OCI-M2 (cell line): ENCODE data around the gene ATP7B.
"Not testable (repeated sequence)": the region's sequence is repeated elsewhere in the genome, so short reads cannot be mapped to it uniquely, and the experiment has no call there.

Experiments used
- DNase-seq: peaks from one replicate; lab custom pipeline; 2025; ENCODE audit not compliant: unreplicated experiment; lab: John Stamatoyannopoulos, UW

ATP7B gene

GRCh38 chr13:51924756-51925544, 86.3 kb downstream of the ATP7B start:
- DNase-seq = no peak

DNA sequence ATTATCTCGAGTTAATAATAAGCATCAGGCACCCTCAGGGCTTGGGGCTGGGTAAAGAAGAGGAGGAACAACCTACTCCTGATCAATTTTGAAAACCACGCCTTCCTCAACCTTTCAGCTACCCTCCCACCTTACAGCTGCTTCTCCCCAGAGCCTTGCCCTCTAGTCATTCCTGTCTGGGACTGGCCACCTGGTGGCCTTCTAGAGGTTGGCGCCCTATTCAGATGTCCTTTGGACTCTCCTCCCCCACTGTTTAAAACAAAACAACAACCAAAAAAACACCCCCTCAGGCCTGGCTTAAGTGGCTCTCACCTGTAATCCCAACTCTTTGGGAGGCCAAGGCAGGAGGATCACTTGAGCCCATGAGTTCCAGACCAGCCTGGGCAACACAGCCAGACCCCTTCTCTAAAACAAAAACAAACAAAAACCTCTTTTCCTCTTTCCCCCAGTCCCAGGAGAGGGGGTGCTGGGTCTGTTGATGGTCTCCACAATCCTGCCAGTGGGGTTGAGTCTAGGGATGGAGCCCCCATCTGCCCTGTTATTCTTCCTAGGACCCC, 87.2 kb downstream of the ATP7B start:
- DNase-seq = no peak

DNA sequence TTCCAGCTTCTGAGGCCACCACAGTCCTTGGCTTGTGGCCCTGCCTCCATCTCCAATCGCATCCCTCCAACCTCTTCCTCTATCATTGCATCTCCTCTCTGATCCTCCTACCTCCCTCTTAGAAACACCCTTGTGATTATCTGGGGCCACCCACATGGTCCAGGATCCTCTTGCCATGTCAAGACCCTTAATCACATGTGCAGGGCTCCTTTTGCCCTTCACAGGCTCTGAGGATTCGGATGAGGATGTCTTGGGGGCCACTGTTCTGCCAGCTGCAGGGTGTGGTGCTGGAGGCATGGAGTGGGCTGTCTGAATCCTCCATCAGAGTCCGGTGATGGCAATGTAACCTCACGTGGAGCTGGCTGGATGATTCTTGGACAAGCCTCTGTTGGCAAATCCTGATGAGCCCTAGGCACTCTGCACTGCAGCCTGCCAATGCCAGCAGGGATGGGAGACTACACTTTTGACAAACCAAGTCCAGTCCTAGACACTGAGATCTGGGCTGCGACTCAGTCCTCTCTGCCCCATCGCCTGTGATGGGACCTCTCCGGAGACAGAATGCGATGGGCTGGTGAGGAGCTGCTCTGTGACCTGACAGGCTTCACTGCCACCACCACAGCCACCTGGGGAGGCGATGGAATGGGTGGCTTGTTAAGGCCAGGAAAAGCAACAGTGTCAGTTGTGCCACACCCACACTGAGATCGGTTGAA, 88.3 kb downstream of the ATP7B start:
- DNase-seq = no peak

GRCh38 chr13:51921790-51922740, 89.2 kb downstream of the ATP7B start:
- peak; percentile 83 for DNase-seq

DNA sequence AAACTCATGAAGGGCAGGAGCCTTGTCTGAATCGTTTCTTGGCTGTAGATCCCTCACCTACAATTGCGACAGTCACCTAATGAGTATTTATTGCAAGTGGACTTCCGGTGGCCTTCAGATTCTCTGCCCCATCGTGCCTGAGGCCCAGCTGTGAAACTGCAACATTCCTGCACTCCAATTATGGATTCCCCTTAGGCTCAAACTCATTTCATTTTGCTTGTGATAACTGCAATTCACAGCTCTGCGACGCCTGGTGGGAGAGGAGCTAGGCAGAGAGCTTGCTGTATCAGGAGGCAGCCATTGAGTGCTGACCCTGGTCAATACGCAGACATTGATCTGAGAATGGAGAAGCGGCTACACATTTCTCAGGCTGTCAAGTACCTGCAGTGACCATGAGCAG, 90.5 kb downstream of the ATP7B start:
- no peak for DNase-seq

GRCh38 chr13:51920267-51920666, 91.0 kb downstream of the ATP7B start:
- DNase-seq = no peak

- DNase-seq = no peak
Observed at GRCh38 chr13:51919531-51919930, 91.7 kb downstream of the ATP7B start.

- no peak for DNase-seq
Observed at GRCh38 chr13:51916962-51917361, 94.3 kb downstream of the ATP7B start.

DNA sequence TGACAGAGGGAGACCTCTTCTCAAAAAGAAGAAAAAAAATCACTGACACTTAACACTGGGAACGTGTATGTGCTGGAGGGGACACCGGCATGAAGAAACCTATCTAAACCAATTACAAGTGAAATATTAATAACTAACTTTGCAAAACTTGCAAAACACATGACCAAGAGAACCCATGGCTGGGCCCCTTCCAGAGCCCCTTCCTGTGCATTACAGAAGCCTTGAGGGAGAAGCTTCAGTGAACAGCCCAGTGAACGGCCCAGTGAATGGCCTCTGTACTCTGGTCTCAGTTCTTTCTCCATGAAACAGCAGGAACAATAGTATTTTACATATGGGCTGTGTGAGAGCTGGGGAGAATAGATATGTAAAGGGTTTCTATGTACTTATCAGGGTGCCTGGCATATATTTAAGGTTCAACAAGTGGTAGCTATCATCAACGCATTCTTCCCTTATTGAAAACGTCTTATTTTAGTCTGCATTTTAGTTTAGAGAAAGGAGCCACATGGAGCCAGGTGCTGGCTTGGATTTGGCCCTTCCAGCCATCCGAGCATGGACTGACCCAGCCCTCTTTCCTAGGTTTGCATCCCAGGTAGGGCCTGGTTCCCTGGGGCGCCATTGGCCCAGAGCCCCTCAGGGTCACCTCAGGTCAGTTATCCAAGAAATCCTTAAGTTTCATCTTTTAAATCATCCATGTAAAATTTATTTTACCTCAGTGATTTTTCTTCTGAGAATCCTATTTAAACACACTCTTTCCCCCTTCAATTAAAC, 95.0 kb downstream of the ATP7B start:
- DNase-seq = no peak

DNA sequence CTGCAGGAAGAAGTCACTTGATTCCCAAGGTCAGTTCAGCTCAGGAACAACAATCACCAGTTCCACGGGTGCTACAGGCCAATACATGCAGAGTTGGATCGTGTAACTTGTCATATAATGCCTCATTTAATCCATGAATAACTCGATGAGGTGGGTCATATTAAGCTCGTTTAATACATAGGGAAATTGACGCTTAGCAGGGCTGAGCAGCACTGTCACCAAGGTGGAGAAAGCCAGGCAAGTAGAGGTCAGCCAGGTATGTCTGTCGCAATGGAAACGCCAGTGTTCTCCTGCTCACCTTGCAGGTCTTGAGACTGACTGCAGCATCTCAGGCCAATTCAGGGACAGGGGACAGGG, 97.1 kb downstream of the ATP7B start:
- DNase-seq = no peak

GRCh38 chr13:51913421-51914136, 97.7 kb downstream of the ATP7B start:
- no peak for DNase-seq

- DNase-seq = no peak
Observed at GRCh38 chr13:51912511-51913225, 98.6 kb downstream of the ATP7B start.

DNA sequence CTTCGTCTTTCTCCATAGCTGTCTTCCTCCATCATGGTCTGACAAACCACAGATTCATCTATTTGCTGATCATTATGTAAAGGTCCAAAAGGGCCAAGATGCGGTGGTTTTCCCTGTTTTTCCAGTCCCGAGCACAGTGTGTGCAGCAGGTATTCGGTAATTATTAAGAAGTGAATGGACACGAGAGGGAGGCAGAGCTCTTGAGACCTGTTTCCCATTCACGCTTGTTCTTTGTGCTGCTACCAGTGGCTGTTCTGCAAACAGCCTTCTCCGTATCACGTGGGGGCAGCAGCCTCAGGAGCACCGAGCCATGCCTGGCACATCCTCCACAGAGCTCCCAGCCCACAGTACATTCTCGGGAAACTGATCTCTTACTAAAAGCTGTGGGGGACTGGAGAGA, 99.2 kb downstream of the ATP7B start:
- no peak for DNase-seq

GRCh38 chr13:51910508-51910907, 100.7 kb downstream of the ATP7B start:
- DNase-seq = no peak

DNA sequence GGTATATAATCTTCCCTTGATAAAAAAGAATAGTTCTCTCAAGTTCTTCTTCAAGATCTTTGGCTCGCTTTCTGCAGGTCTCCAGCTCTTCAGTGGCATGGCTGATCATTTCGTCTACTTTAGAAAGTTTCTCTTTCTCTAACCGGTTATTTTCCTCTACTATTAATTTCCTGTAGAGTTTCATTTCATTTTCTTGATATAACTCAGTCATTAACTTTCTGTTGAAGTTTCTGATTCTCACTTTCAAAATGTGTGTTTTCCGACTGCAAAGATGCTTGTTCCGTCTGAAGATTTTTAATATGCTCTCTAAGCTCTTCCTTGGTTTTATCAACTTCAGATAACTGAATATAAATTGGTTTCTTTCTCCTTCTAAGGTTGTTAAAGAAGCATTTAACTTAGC, 102.0 kb downstream of the ATP7B start:
- not testable (repeated sequence) for DNase-seq

GRCh38 chr13:51907040-51907732, 104.1 kb downstream of the ATP7B start:
- DNase-seq = no peak

GRCh38 chr13:51906581-51906980, 104.7 kb downstream of the ATP7B start:
- DNase-seq = no peak

DNA sequence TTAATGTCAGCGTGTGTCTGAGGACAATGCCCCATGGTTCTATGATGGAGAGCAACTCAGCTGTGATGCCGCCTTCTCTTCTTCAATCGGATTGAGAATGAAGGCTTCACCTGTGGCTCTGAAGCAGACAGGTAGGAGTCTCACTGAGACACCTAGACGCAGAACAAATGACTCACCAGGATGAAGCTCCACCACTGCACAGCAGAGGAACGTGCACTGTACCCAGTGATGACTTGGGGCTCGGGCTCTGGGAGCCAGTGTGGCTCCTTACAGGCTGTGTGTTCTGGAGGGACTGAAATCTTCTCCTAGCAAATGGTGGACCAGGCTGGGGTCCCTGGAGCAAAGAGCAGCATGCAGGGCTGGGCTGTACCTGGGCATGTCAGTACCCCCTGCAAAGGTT, 105.5 kb downstream of the ATP7B start:
- DNase-seq = no peak

GRCh38 chr13:51902776-51903175, 108.5 kb downstream of the ATP7B start:
- no peak for DNase-seq
